Measurements from ENCODE around the gene ZNF33B. TPM values are rescaled to one million over a fixed set of nuclear protein-coding genes. Genes with fewer than 3 reads are reported as not detected.
A peak's percentile ranks its signal among the peaks of the same experiment; 100 is the strongest.

ZNF33B gene
- total RNA-seq, 2 donors from 2014 or later = 19.5 to 25.1 TPM

DNA sequence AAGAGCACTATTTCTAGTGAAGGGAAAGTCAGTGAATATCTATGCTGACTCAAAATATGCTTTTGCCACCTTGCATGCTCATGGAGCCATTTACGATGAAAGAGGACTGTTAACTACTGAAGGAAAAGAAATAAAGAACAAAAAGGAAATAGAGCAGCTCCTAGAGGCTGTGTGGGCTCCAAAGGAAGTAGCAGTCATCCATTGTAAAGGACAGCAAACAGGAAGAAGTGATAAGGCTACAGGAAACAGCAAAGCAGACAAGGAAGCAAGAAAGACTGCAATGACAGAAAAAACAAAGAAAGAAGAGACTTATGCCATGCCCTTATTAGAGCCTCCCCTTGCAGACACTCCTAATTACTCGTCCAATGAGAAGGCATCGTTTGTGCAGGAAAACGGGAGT is 12.0 kb upstream of the ZNF33B start:
- H3K9me3 ChIP-seq = no peaks in the 10 kb centered on the region
- no peak overlapping the region for H3K4me3 ChIP-seq
- intact Hi-C loops (cut with DNase I) = no loop called here
- DNase-seq = no peak
- no peaks in the 10 kb centered on the region for H3K36me3 ChIP-seq
- no peaks in the 10 kb centered on the region for H3K4me1 ChIP-seq
- no peak for TF ChIP-seq CTCF (IDR thresholded peaks at IDR 0.05)
- H3K9ac ChIP-seq (ENCODE audit: low read depth in 2 of 2, low read length in 2 of 2) = no peak overlapping the region
- H3K27me3 ChIP-seq = no peaks in the 10 kb centered on the region
- H3K27ac ChIP-seq = no peak overlapping the region

GRCh38 chr10:42648512-42648911 is 10.1 kb upstream of the ZNF33B start:
- intact Hi-C loops (cut with DNase I) = no loop called here
- no peaks in the 10 kb centered on the region for H3K36me3 ChIP-seq
- H3K27me3 ChIP-seq = no peaks in the 10 kb centered on the region
- no peak overlapping the region for H3K4me3 ChIP-seq
- no peak for DNase-seq
- H3K4me1 ChIP-seq = no peaks in the 10 kb centered on the region
- H3K9ac ChIP-seq (ENCODE audit: low read depth in 2 of 2, low read length in 2 of 2) = no peak overlapping the region
- H3K9me3 ChIP-seq = no peaks in the 10 kb centered on the region
- no peak overlapping the region for H3K27ac ChIP-seq
- no peak for TF ChIP-seq CTCF (IDR thresholded peaks at IDR 0.05)

GRCh38 chr10:42646687-42647640 is 8.6 kb upstream of the ZNF33B start:
- TF ChIP-seq CTCF (IDR thresholded peaks at IDR 0.05) = no peak
- H3K27me3 ChIP-seq = no peaks in the 10 kb centered on the region
- peak; percentile 53 for DNase-seq
- no peaks in the 10 kb centered on the region for H3K36me3 ChIP-seq
- no peak overlapping the region for H3K9ac ChIP-seq (ENCODE audit: low read depth in 2 of 2, low read length in 2 of 2)
- H3K9me3 ChIP-seq = no peaks in the 10 kb centered on the region
- H3K4me3 ChIP-seq = no peak overlapping the region
- no peaks in the 10 kb centered on the region for H3K4me1 ChIP-seq
- intact Hi-C loops (cut with DNase I) = no loop called here
- H3K27ac ChIP-seq = no peak overlapping the region

GRCh38 chr10:42646214-42646613 is 7.8 kb upstream of the ZNF33B start:
- no peak overlapping the region for H3K9ac ChIP-seq (ENCODE audit: low read depth in 2 of 2, low read length in 2 of 2)
- DNase-seq = no peak
- no peaks in the 10 kb centered on the region for H3K36me3 ChIP-seq
- no peaks in the 10 kb centered on the region for H3K4me1 ChIP-seq
- H3K4me3 ChIP-seq = no peak overlapping the region
- H3K9me3 ChIP-seq = no peaks in the 10 kb centered on the region
- no peaks in the 10 kb centered on the region for H3K27me3 ChIP-seq
- no peak overlapping the region for H3K27ac ChIP-seq
- intact Hi-C loops (cut with DNase I) = no loop called here
- TF ChIP-seq CTCF (IDR thresholded peaks at IDR 0.05) = no peak

GRCh38 chr10:42645516-42645915 is 7.1 kb upstream of the ZNF33B start:
- Histone ChIP-seq H3K27me3 (no peaks in the 10 kb centered on the region), H3K27ac (no peak overlapping the region), H3K4me3 (no peak overlapping the region), H3K9me3 (no peaks in the 10 kb centered on the region), H3K4me1 (no peaks in the 10 kb centered on the region), H3K9ac (ENCODE audit: low read depth in 2 of 2, low read length in 2 of 2) (no peak overlapping the region), H3K36me3 (no peaks in the 10 kb centered on the region)
- TF ChIP-seq CTCF (IDR thresholded peaks at IDR 0.05) = no peak
- DNase-seq = no peak
- intact Hi-C loops (cut with DNase I) = no loop called here

All from colonic mucosa (tissue), 4 donors.